Activated T-cell treated with anti-CD3 and anti-CD28 coated beads for 24 hours (primary cell): ENCODE results near the gene FUT7.

Experiments used
- DNase-seq: peaks from one replicate; pipeline ENCODE4 v3.0.0-alpha.2; 2020; ENCODE audit warnings: low read depth

Gene FUT7

DNA sequence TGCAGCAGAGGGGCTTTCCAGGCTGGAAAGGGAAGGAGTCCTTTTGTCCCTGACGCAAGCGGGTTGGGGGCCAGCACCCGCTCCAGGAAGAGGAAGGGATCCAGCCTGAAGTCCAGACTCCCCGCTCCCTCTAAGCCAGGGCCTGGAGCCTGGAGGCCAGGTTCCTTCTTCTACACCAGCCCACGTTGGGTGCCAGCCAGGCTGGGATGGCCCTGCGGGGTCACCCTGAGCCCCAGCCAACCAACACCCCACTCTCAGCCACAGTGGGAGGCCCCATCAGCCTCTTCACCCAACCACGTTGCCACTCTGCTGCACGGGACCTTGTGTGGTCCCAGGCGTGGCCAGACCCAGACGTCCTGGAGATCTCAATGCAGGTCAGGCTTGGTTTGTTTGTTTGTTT, 970 bp upstream of the FUT7 start:
- no peak for DNase-seq

DNA sequence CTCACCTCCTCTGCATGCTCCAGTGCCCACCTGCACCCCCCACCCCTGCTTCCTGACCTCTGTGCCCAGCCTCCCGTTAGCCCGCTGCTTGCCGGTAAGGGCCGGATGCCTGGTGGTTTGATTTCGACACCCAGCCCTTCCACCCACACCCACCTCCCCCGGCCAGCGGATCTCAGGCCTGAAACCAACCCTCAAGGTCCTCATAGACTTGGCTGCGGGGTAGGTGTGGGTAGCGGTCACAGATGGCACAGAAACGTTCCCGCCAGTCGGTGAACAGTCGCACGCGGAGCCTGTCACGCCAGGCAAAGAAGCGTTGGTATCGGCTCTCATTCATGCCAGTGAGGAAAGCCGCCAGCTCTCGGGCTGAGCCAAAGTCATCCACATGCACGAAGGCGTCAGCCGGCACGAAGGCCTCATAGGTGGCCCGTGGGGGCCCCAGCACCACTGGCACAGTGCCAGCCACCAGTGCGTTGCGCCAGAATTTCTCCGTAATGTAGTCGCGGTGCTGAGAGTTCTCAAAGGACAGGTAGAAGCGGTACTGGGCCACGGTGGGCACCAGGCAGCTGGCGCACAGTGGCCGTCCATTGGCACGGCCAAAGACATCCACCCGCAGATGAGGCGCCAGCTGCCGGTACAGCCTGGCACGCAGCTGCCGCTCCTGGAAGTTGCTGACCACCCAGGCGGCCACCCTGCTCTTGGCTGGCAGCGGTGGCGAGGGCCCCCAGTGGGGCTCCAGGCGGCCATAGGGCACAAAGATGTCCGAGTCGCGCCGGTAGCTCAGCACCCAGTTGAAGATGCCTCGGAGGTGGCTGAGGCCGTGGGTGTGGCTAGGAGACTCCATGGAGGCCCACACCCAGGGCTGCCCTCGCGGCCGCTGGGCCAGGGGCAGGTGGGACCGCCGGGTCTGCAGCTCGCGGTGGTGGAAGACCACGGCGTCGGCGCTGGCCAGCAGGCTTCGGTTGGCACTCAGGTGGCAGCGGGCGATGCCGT, 1.1 kb downstream of the FUT7 start:
- no peak for DNase-seq

DNA sequence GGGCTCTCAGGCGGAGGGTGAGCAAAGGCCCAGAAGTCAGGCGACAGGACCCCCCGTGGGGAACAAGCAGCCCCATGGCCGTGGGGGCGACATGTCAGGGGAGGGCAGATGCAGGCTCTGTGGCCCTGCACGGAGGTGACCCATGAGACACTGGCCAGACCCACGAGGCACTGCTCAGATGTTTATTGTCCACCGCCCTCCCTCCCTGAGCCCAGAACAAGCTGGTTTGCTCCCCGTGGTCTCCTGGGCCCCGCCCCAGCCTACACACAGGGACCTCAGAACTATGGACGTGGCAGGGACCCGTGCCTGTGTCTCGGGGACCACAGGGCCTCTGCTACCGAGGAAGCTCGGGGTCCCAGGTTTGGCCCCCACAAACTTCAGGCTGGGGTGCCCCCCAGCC, 1.9 kb downstream of the FUT7 start:
- no peak for DNase-seq

DNA sequence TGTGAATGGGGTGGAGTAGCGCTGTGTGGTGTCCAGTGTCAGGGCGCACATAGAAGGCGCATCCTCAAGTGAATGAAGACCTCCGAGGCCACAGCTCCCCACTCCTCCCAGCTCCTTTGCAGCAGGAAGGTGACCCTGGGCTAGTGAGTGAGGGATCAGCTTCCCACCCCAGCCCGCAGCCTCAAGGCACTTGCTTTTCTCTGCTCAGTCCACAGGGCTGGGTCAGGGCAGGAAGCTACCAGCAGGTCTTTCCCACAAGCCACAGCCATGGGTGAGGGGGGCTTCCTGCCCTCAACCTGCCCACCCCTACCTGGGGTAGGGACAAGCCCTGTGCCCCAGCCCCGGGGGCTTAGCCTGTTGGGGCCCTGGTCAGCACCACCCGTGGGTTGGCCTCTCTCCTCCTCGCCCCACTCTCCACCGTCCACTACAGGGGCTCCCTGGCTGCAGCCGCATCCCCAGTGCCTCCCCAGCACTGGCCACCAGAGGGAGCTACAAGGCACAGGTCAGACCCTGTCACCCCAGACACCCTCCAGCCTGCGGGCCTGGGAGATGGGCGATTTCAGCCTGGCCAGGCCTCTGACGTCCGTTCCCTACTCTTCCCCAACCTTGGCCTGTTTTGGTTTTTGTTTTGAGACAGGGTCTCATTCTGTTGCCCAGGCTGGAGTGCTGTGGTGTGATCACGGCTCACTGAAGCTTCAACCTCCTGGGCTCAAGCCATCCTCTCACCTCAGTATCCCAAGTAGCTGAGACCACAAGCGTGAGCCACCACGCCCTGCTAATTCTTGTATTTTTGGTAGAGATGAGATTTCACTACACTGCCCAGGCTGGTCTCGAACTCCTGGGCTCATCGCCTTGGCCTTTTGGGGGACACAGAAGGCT, 2.6 kb downstream of the FUT7 start:
- peak; percentile 60 for DNase-seq

DNA sequence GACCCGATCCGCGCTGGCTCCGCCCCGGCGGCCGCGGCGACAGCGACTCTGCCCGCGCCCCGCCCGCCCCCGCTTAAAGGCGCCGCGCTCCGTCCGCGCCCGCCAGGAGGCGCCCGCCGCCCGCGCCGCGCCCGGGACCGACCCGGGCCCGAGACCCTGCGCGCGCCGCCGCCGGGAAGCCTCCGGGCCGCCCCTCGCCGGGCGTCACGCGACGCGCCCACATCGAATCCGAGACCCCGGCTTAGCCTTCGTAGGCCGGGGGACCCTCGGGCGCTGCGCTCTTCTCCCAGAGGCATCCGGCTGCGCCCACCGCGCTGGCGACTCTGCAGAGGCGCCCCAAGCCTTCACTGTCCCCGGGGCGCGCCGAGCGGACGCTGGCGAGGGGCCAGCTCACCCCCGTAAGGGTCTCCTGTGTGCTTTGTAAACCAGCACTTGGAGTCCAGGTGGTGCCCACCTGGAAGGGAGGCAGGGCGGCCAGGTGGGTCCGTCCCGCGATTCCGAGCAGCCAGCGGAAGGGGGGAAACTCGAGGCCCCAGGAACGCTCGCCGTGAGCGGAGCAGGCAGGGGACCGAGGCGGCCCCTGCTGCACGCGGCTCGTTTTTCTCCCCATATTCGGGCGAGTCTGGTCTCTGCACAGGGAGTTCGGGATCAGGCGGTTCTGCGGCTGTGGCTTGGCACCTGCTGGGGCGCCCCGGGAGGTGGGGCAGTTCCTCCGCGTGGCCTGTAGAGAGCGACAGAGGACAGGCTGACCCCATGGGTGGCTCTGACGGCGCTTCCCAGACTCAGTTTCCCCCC, 3.4 kb downstream of the FUT7 start:
- peak; percentile 51 for DNase-seq

DNA sequence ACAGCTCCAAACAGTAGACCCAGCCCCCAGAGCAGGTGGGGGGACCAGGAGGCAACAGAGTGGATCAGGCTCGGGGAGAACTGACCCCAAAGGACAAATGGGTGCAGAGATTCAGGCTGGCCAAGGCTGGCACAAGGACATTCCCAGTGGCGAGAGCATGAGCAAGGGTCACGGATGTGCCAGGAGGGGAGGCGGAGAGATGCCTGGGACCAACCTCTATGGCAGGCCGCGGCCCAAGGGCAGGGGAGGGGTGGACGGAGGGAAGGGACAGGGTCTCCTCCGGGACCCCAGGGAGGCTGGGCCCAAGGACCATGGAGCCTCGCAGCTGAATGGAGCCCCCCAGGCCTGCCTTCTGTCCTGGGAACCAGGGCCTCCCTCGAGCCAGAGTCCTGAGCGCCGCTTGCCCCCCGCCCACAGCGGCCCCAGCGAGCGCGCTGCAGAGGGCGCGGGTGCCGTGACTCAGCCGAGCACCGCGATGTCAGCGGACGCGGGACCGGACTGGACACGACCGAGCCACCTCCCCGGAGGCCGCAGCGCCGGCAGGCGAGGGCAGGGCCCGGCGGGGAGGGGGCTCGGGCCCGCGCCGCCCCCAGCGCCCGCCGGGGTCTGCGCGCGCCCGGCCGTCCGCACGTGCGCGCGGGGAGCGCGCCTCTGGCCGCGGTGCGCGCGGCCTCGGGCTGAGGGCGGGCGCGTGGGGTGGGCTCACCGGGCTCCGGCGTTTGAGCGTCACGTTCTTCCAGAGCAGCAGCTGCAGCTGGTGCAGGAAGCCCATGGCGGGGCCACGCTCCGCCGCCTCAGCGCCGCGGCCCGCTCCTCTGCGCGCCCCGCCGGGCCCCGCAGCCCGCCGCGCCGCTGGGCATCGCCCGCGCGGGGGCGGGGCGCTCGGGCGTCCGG, 4.3 kb downstream of the FUT7 start, which contains the start of gene ABCA2:
ABCA2 (minus strand) TSS at position 869 of the 894 bp plus-strand sequence; CDS start at position 772, 97 bp downstream.
- no peak for DNase-seq

DNA sequence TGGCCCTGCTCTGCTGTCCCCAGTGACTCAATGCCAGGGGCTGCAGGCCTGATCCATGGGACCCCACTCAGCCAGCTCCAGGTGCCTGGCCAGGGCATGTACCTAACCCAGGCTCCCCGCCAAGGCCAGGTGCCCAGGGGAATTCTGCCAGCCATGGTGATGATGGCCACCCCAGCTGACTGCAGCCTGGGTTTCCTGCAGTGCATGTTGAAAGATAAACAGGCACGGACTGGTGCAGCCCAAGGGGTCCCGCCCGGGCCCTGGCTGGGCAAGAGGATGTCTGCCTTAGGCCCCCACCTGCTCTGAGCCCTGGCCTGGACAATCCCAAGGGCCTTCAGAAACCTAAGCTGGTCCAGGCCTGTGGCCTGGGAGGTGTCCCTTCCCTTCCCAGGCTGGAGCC, 5.1 kb downstream of the FUT7 start:
- DNase-seq = no peak

DNA sequence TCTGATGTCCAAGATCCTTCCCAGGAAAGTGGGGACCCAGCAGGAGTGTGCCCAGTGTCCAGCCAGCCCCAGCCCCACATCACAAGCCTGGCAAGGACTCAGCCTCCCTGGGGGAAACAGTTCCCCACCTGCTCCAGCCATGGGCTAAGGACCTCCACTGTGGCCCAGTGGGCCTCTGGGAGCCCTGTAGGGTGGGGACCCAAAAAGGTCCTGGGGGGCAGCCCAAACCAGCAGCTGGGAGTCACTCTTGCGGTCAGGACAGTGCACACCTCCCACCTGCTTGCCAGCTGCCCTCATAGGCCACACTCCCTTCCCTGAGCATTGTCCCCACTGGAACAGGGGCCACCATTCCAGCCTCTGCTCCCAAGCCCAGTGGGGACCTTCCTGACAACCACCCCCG, 5.5 kb downstream of the FUT7 start:
- DNase-seq = no peak

DNA sequence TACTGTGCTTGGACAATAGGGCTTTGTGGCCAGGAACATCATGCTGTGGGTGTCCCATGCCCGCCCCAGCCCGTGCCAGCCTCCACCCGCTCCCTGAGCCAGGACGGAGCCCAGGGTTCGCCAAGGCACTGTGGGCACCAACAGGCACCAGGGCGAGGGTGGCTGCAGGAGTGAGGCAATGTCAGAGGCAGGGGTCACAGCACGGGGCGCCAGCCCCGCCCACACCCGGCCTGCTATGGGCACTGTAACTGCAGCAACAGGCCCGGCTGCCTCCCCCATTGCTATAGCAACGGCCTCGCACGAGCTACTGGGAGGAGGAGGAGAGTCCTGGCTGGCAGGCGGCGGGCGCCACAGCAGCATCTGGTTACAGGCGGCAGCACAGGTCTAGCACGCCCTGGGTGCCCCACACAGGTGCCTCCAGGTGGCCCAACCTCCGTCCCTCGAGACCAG, 6.3 kb downstream of the FUT7 start:
- DNase-seq = no peak

DNA sequence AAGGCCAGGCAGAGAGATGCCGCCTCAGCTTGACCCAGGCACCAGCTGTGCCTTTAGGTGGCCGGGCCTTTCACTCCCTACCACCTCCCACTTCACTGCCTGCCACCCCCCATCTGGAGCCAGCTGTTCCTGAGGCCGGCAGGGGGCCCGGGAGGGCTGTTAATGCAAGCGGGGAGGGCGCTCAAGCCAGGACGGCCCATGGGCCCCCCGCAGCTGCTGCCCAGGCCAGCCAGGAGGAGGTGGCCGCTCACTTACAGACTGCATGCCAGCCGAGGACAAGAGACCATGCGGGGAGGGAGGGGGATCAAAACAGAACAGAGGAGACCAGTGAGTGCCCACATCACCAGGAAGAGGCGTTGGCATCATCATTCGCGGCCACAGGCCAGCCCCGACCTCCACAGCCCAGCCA, 8.3 kb downstream of the FUT7 start:
- DNase-seq = no peak

DNA sequence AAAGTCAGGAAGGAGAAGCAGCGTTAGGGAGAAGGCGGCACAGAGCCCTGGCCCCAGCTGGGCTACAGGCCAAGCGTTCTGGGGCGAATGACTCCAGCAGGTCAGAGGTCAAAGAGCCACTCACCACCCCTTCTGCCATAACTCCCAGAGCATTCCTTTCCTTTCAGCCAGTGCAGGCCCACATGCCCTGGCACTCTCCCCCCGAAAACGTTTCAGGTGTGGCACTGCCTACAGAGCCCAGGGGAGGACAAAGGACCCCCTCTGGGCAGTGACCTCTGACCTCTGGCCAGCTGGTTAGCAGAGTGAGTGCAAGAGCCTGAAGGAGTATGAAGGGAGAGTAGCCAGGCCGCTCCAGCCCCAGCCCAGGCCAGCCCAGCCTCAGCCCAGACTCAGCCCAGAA, 8.7 kb downstream of the FUT7 start:
- no peak for DNase-seq

DNA sequence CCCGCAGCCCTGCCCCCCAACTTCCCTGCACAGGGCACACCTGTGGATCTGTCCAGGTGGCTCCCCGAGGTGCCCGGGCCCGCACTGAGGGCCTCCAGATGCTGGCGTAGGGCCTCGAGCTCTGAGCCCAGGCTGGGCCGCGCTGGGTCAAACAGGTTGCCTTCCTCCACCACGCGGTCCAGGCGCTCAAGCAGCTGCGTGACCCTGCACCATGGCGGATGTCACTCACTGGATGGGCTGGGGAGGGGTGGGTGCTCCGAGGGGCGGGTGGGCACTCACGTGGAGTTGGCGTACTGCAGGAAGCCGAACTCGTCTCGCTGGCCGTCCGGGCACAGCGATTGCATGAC, 9.3 kb downstream of the FUT7 start:
- no peak for DNase-seq

DNA sequence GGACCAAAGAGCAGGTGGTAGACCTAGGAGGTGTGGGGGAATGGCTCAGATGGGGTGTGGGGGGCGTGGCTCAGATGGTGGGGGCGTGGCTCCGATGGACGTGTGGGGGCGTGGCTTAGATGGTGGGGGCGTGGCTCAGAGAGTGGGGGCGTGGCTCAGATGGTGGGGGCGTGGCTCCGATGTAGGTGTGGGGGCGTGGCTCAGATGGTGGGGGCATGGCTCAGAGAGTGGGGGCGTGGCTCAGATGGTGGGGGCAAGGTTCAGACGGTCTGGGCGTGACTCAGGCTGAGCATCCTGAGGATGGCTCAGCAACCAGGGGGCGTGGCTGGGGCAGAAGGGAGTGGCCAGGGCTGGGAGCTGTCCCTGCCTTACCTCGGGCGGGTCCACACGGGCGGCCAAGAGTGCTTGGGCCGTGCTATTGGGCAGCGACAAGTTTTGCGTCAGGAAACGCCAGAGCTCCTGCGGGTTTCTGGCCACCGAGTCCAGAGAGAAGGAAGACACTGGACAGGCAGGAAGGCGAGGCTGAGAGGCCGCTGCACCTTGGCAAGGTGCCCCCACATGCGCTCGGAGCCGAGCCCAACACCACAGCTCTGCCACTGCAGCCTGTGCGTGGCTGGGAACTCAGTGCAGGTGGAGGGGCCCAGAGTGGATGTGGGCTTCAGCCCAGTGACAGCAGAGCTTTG, 9.8 kb downstream of the FUT7 start:
- DNase-seq = peak; percentile 71

DNA sequence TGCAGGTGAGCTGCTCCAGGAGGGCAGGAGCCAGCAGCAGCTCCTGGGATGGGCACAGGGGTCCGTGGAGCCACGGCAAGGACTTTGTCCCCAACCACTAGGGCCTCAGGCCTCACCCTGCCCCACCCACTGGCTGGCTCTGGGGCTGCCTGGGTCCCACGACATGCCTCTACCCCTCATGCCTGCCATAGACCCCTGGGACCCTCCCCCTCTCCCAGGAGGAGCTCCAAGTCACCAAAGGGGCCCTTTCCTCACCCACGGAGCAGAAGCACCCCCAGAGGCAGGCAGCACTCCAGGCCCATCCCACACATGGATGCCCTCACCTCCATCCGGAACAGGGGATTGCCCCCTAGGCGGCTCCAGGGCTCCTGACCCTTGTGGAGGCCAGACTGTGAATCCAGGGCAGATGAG, 10.3 kb downstream of the FUT7 start:
- no peak for DNase-seq

DNA sequence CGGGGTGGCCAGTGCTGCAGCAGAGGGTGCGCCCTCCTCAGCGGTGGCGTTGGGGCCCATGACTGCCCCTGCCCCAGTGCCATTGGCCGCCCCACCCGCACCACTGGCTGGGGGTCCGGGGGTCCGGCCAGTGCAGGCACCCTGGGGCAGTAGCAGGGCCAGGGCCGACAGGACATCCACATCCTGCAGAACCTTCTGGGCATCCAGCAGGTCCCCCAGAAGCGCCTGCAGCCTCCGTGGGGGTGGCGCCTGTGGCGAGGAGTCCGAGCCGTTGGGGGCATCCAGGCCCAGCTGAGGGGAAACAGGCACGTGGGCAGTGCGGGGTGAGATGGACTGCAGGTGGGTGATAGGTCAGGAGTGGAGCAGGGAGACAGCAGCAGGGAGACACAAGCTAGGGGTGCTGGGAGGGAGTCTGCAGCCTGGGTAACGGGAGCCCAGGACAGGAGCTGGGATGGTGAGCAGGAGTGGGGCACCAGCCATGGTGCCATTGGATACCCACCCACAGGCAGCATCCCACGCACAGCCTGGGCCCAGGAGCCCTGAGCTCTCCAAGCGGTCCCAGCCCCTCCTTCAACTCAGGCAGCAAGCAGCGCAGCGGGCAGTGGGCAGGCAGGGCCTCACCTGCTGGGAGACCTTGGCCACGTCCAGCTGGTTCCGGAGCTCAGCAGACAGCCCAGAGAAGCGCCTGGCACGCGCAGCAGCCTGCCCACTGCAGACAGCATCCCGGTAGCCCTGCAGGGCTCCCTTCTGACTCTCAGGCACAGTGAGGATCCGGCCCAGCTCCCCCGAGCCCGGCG, 10.9 kb downstream of the FUT7 start:
- no peak for DNase-seq

DNA sequence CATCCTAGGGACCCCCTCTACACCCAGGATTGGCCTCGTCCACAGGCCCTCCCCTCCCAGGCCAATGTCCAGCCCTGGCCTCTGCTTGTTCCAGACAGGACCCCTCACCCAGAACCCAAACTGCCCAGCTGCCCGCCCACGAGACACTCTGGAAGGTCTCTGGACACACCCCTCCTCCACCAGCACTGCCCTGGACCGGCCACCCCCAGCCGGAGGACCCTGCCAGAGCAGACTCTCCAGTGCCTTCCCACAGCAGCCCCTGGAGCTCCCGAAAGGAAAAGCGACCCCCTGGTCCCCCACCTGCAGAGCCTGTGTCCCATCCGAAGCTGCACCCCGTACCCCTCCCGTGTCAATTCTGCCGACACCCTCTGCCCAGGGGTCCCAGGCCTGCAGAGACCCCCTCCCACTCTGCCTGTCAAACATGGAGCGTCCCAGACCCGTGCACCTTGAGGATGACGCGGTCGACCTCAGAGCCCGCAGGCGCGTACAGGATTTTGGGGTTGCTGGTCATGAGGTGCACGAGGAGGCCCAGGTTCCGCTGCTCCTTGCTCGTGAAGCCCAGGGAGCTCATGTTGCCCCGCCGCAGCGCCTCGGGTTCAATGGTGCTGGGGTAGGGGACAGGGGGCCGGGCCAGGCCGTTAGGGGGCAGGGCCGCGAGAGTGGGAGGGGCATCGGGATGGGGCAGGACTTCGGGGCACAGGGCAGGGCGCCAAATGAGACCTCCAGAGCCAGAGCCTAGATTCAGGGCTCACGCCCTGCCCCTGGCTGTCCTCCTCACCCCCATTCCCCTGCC, 11.8 kb downstream of the FUT7 start:
- DNase-seq = no peak

DNA sequence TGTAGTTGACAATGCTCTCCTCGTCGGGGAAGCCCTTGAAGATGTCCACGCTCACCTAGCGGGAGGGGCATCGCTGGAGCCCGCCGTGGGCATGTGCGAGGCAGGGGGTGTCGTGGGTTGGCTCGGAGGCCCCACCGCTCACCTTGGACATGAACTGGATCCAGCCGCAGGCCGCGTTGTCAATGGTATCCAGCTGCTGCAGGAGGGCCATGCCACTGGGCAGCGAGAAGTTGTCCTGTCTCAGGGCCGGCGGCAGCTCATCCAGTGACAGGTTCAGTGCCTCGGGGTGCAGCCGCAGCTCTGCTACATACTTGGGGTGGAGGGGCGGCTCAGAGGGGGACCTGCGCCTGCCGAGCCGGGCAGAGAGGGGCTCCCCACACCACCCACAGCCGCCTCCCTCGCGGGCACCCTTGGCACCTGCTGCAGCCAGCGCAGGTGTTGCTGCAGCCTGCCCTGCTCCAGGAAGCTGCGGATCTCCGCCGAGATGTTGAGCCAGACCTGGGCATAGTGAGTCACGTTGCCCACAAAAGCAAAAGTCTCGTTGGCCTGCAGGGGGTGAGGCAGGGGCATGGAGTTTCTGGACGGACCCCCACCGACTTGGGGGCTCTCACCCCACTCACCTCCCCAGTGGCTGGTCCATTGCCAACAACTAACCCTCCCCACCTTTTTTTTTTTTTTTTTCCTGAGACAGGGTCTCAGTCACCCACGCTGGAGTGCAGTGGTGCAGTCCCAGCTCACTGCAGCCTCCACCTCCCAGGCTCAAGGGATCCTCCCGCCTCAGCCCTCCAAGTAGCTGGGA, 12.9 kb downstream of the FUT7 start:
- no peak for DNase-seq
